HepG2 (cell line): Measurements from ENCODE around the gene ASB16. TPM values are rescaled to one million over a fixed set of nuclear protein-coding genes. Genes with fewer than 3 reads are reported as not detected.

Experiments
- ATAC-seq: fragments of 200-7000 bp; cut with Tn5 transposase; 3 replicates; pipeline ENCODE4 v1.9.1; 2020; ENCODE audit warnings: mild to moderate bottlenecking, moderate library complexity
- BruUV-seq: library from RNA; stranded (reverse); fragments of 400-500 nt; replicated peaks from 2 replicates; lab custom pipeline; 2021; lab: Mats Ljungman, UMichigan
- CTCF ChIA-PET: fragments of 300-600 bp; formaldehyde crosslinking; extraction: SDS; loops from one replicate; lab custom pipeline; 2021; ENCODE audit warnings: low total read pairs, inconsistent platforms, low intra/inter-chr PET ratio; lab: Yijun Ruan, JAX
- POLR2A ChIA-PET: fragments of 350-600 bp; sonication (Branson Sonifier 250); formaldehyde crosslinking; loops from one replicate; lab custom pipeline; 2020; ENCODE audit warnings: antibody characterized with exemption, inconsistent platforms; lab: Yijun Ruan, JAX
- DNase-seq: peaks from one replicate; pipeline ENCODE4 v3.0.0-alpha.2; 2015; ENCODE audit warnings: low spot score
- FAIRE-seq: peaks from 3 replicates; lab custom pipeline; 2011; peaks lifted over from hg19 to GRCh38; lab: Jason Lieb, UNC
- H2AFZ ChIP-seq: one replicate; pipeline ENCODE4 v1.6.1; 2011; ENCODE audit warnings: low read length, inconsistent platforms
- H3K27ac ChIP-seq: fragments of 300-600 bp; 3 replicates; pipeline ENCODE4 v1.8.0; 2011; ENCODE audit warnings: mixed run types, mild to moderate bottlenecking, mixed read lengths, low read length, inconsistent platforms; ENCODE audit not compliant: insufficient read depth; ENCODE audit errors: extremely low read length
- H3K27me3 ChIP-seq, 2 experiments: fragments of 200-600 bp in 1 of 2; 2 replicates in 1 of 2; 3 replicates in 1 of 2; pipeline versions ENCODE4 v1.6.0 to v1.8.0; 2011; ENCODE audit warnings: low read length in 2 of 2, mild to moderate bottlenecking in 2 of 2, moderate library complexity in 2 of 2, inconsistent platforms in 1 of 2; ENCODE audit not compliant: insufficient read depth in 2 of 2, control insufficient read depth in 1 of 2
- H3K36me3 ChIP-seq, 2 experiments: fragments of 200-600 bp in 1 of 2; replicated peaks in 1 of 2; 2 replicates in 1 of 2; 3 replicates in 1 of 2; pipeline versions ENCODE4 v1.5.1 to v1.8.0; 2011; ENCODE audit warnings: low read length in 2 of 2, inconsistent platforms in 1 of 2; ENCODE audit not compliant: insufficient read depth in 2 of 2, control insufficient read depth in 1 of 2
- H3K4me1 ChIP-seq: 2 replicates; pipeline ENCODE4 v1.5.1; 2012; ENCODE audit warnings: low read length, inconsistent platforms; ENCODE audit not compliant: insufficient read depth
- H3K4me2 ChIP-seq: 2 replicates; pipeline ENCODE4 v1.6.0; 2011; ENCODE audit warnings: low read depth, low read length, inconsistent platforms
- H3K4me3 ChIP-seq, 3 experiments: fragments of 200-600 bp in 1 of 3; sonication (generic), shearing (Covaris generic) in 1 of 3; replicated peaks in 1 of 3; 2 replicates each; pipeline ENCODE4 v1.5.1; 2011 to 2016; ENCODE audit warnings: low read length in 3 of 3, inconsistent platforms in 2 of 3, low read depth in 2 of 3, mild to moderate bottlenecking in 2 of 3, control low read depth in 1 of 3, mixed read lengths in 1 of 3; ENCODE audit not compliant: insufficient read depth in 1 of 3
- H3K79me2 ChIP-seq: one replicate; pipeline ENCODE4 v1.6.1; 2011; ENCODE audit warnings: low read length, inconsistent platforms; ENCODE audit not compliant: insufficient read depth
- H3K9ac ChIP-seq: 2 replicates; pipeline ENCODE4 v1.6.0; 2011; ENCODE audit warnings: mild to moderate bottlenecking, low read depth, low read length, inconsistent platforms; ENCODE audit not compliant: insufficient read depth
- H3K9me3 ChIP-seq: 2 replicates; pipeline ENCODE4 v1.5.1; 2012; ENCODE audit warnings: mild to moderate bottlenecking, low read length
- H4K20me1 ChIP-seq: 2 replicates; pipeline ENCODE4 v1.6.0; 2011; ENCODE audit warnings: inconsistent platforms, mild to moderate bottlenecking, low read length, moderate library complexity; ENCODE audit not compliant: insufficient read depth
- ATF7 ChIP-seq, 2 experiments: fragments of 450-650 bp in 1 of 2; sonication (generic) in 1 of 2; formaldehyde crosslinking in 1 of 2; IDR thresholded peaks; 2 replicates each; pipeline versions ENCODE4 v1.4.0 to v1.6.1; 2016 to 2020; ENCODE audit warnings: antibody characterized with exemption in 1 of 2, mild to moderate bottlenecking in 1 of 2, missing genetic modification reagents in 1 of 2
- BHLHE40 ChIP-seq: IDR thresholded peaks from 2 replicates; pipeline ENCODE4 v1.6.1; 2011; ENCODE audit warnings: low read length, improper control_type of control experiment
- KIAA2018 ChIP-seq: sonication (generic); formaldehyde crosslinking; IDR thresholded peaks from 2 replicates; pipeline ENCODE4 v1.5.0; 2020; ENCODE audit warnings: mild to moderate bottlenecking, missing genetic modification reagents, borderline replicate concordance
- PAWR ChIP-seq: sonication (generic); formaldehyde crosslinking; IDR thresholded peaks from 2 replicates; pipeline ENCODE4 v1.4.0; 2020; ENCODE audit warnings: missing genetic modification reagents, mild to moderate bottlenecking, borderline replicate concordance
- RAD21 ChIP-seq: fragments of 450-650 bp; formaldehyde crosslinking; IDR thresholded peaks from 2 replicates; pipeline ENCODE4 v1.5.0; 2020; ENCODE audit warnings: mild to moderate bottlenecking
- RORA ChIP-seq: sonication (generic); formaldehyde crosslinking; IDR thresholded peaks from 2 replicates; pipeline ENCODE4 v1.5.0; 2020; ENCODE audit warnings: mild to moderate bottlenecking, missing genetic modification reagents, moderate library complexity
- SATB2 ChIP-seq: sonication (generic); formaldehyde crosslinking; IDR thresholded peaks from 2 replicates; pipeline ENCODE4 v1.5.0; 2020; ENCODE audit warnings: missing genetic modification reagents
- ZC3H13 ChIP-seq: sonication (generic); formaldehyde crosslinking; IDR thresholded peaks from 2 replicates; pipeline ENCODE4 v1.8.1; 2023; ENCODE audit warnings: mild to moderate bottlenecking, missing genetic modification reagents, moderate library complexity
- ZNF18 ChIP-seq: sonication (generic); formaldehyde crosslinking; IDR thresholded peaks from 2 replicates; pipeline ENCODE4 v1.8.0; 2022; ENCODE audit warnings: mild to moderate bottlenecking, missing genetic modification reagents; ENCODE audit not compliant: insufficient replicate concordance
- ZNF800 ChIP-seq: sonication (generic); formaldehyde crosslinking; IDR thresholded peaks from 2 replicates; pipeline ENCODE4 v1.4.0; 2020; ENCODE audit warnings: missing genetic modification reagents
- WGBS: methylation state at CpG from one replicate; pipeline ENCODE4 v1.1.6; 2017; ENCODE audit warnings: low lambda C conversion rate; 5-methylcytosine and 5-hydroxymethylcytosine counted together
- in situ Hi-C: cut with HindIII; loops from 2 replicates; pipeline ENCODE4 v1.10.0; 2017; ENCODE audit warnings: low pct_unique_long_range_greater_than_20kb; ENCODE audit not compliant: extremely low pct_ligation_motif_present
- intact Hi-C: fragments of 100-400 bp; cut with micrococcal nuclease; formaldehyde crosslinking; loops from one replicate; pipeline ENCODE4 v1.10.0; 2022; ENCODE audit not compliant: unreplicated experiment
- polyA plus RNA-seq, 8 experiments: library from polyadenylated mRNA; depleted of rRNA in 3 of 8; stranded (reverse) in 7 of 8; unstranded in 1 of 8; fragments of >200 nt; fragmentation: Illumina TruSeq in 4 of 8; extraction: Trizol in 4 of 8; gene quantifications; 2 replicates each; pipeline versions ENCODE4 v1.2.1 to v1.2.3, GENCODE V29; 2011 to 2016; ENCODE audit warnings: low read depth in 4 of 8, missing spikeins in 1 of 8, mixed read lengths in 1 of 8; ENCODE audit not compliant: insufficient read depth in 1 of 8
- total RNA-seq, 5 experiments: library from RNA; depleted of rRNA; stranded (reverse); fragments of >200 nt; fragmentation: Illumina TruSeq; extraction: Trizol; gene quantifications; 2 replicates each; pipeline ENCODE4 v1.2.3, GENCODE V29; 2016; ENCODE audit warnings: low read depth in 1 of 5

The ASB16 gene
- total and polyA plus RNA-seq, 2 of the 13 experiments (the other 11 are each of a cell fraction or from before 2014, with no cell fraction given): 0.07 TPM; not detected in 1

GRCh38 chr17:44203731-44204440, 33.4 kb downstream of the ASB16 start:
- peak; percentile 78 for DNase-seq
- Histone ChIP-seq H3K4me2 (no peak overlapping the region), H4K20me1 (no peaks in the 10 kb centered on the region), H3K36me3 (peaks cover 7 to 17% of the 10 kb centered on the region in 2 experiments; a peak in 4 of 5 replicates), H3K4me3 (no peak overlapping the region), H2AFZ (no peak overlapping the region), H3K9ac (no peak overlapping the region), H3K9me3 (no peaks in the 10 kb centered on the region), H3K4me1 (peaks cover 27% of the 10 kb centered on the region), H3K27ac (no peak overlapping the region), H3K79me2 (peaks cover under 1% of the 10 kb centered on the region), H3K27me3 (no peaks in the 10 kb centered on the region; a peak in 1 of 5 replicates)
- BruUV-seq: no TSS peak
- in situ Hi-C loops (no loop called here), intact Hi-C loops (loop anchor here (2.0 to 5.0 kb wide), 2 partner anchors 15 to 123 kb away; partner anchors contain the start of gene UBTF)
- 51% methylated on average over 9 of the region's 9 CpGs for whole genome bisulfite sequencing
- ATAC-seq: no peak; the same call in 2 of the 3 replicates
- ChIA-PET POLR2A (interaction anchor here (0.6 to 1.1 kb wide), 6 partner anchors 8 to 142 kb away, joined by 3 to 8 read pairs (median 4); partner anchors contain the start of gene TMUB2), CTCF (interaction anchor here (1.2 to 1.9 kb wide), 4 partner anchors 14 to 147 kb away, joined by 5 to 13 read pairs (median 5); partner anchors contain the start of gene GRN)
- peak; percentile 96 for FAIRE-seq
- TF ChIP-seq RAD21 (peak; percentile 54; the same call in 1 of the 2 replicates), SATB2 (CRISPR knock-in tag) (no peak), ZC3H13 (CRISPR knock-in tag) (no peak), ATF7 (IDR thresholded peaks at IDR 0.05) (no peak), ATF7 (CRISPR knock-in tag; IDR thresholded peaks at IDR 0.05) (no peak), PAWR (CRISPR knock-in tag) (no peak), ZNF18 (CRISPR knock-in tag) (no peak), BHLHE40 (0 out of 2 replicates have a peak, but pooled peaks have one; percentile 4), RORA (CRISPR knock-in tag) (no peak), ZNF800 (CRISPR knock-in tag) (no peak), KIAA2018 (CRISPR knock-in tag) (no peak)
